GM10266 (cell line): ENCODE data around the gene PGPEP1.
"Not testable (repeated sequence)": the region's sequence is repeated elsewhere in the genome, so short reads cannot be mapped to it uniquely, and the experiment has no call there.

ENCODE experiments used
- DNase-seq: peaks from one replicate; pipeline ENCODE4 v3.0.0; 2012; ENCODE audit errors: extremely low spot score
- TF ChIP-seq, protein P1 (sequence below): IDR thresholded peaks from 2 replicates; pipeline ENCODE4 v1.5.1; 2012; ENCODE audit warnings: mild to moderate bottlenecking, low read depth; ENCODE audit not compliant: control insufficient read depth, insufficient read depth; ENCODE audit errors: missing control alignments

Gene PGPEP1

DNA sequence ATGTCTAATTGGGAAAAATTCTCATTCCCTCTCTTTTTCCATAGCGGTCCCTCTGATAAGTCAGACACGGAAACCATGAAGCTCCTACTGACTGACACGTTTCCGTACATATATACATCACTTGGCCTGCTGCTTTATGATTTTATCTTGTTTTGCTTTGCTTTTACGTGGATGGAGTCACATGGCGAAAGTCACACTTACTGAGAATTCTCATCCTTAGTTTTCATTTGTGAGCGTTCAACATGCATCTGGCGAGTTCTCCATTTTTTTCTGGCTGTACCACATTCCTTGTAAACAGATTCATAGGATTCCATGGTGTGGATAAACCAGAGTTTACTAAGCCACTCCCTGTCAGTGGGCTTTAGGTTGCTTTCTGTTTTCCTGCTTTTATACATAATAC lies 21.2 kb downstream of the PGPEP1 start:
- TF ChIP-seq, protein P1, sequence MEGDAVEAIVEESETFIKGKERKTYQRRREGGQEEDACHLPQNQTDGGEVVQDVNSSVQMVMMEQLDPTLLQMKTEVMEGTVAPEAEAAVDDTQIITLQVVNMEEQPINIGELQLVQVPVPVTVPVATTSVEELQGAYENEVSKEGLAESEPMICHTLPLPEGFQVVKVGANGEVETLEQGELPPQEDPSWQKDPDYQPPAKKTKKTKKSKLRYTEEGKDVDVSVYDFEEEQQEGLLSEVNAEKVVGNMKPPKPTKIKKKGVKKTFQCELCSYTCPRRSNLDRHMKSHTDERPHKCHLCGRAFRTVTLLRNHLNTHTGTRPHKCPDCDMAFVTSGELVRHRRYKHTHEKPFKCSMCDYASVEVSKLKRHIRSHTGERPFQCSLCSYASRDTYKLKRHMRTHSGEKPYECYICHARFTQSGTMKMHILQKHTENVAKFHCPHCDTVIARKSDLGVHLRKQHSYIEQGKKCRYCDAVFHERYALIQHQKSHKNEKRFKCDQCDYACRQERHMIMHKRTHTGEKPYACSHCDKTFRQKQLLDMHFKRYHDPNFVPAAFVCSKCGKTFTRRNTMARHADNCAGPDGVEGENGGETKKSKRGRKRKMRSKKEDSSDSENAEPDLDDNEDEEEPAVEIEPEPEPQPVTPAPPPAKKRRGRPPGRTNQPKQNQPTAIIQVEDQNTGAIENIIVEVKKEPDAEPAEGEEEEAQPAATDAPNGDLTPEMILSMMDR, result no peak
- DNase-seq, result no peak

DNA sequence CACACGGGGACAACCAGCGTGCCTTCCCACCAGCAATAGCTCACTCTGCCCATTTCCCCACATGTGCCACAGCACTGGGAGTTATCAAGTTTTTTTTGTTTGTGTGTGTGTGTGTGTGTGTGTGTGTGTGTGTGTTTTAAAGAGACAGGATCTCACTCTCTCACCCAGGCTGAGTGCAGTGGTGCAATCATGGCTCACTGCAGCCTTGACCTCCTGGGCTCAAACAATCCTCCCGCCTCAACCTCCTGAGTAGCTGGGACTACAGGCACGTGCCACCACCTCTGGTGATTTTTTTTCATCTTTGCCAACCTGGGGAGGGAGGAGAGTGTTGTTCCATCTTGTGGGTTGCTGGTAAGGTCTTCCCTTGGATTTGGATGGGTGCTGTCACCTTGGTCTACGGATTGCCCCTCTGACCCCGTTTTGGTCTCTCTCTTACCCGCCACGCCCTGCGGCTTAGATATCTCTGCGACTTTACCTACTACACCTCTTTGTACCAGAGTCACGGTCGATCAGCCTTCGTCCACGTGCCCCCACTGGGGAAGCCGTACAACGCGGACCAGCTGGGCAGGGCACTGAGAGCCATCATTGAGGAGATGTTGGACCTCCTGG lies 22.6 kb downstream of the PGPEP1 start:
- no peak for DNase-seq
- TF ChIP-seq, protein P1, result no peak

DNA sequence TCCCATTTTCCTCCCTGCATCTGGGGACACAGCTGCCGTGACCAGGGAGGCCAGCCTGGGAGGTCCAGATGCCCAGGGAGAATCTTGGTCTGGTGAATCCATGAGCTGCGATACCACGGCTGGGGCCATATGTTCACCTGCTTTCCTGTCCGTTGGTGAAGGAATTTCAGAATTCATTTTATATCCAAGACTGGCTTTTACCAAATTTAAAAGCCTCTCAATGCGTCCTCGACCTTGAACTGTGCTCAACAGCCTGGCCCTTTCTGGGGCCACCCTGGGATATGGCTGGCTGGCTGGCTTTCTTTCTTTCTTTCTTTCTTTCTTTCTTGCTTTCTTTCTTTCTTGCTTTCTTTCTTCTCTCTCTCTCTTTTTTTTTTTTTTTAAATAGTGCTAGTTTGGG lies 23.4 kb downstream of the PGPEP1 start:
- no peak for DNase-seq

DNA sequence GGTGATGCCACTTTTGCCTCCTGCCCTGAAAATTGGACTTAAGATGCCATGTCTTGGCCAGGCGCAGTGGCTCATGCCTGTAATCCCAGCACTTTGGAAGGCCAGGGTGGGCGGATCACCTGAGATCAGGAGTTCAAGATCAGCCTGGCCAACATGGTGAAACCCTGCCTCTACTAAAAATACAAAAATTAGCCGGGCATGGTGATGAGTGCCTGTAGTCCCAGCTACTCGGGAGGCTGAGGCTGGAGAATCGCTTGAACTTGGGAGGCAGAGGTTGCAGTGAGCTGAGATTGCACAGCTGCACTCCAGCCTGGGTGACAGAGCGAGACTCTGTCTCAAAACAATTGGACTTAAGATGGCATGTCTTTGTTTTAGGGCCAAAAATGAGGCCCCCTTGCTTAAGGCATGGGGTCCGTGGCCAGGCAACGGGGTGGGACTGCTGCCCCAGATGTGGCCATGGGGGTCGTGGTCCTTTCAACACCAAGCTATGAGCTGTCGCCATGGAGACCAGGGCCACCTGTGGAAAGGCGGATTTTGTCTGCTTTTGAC lies 24.0 kb downstream of the PGPEP1 start:
- DNase-seq, result not testable (repeated sequence)

More for the DNA sequence above, 23.4 kb downstream of the PGPEP1 start:
- TF ChIP-seq, protein P1, result no peak

DNA sequence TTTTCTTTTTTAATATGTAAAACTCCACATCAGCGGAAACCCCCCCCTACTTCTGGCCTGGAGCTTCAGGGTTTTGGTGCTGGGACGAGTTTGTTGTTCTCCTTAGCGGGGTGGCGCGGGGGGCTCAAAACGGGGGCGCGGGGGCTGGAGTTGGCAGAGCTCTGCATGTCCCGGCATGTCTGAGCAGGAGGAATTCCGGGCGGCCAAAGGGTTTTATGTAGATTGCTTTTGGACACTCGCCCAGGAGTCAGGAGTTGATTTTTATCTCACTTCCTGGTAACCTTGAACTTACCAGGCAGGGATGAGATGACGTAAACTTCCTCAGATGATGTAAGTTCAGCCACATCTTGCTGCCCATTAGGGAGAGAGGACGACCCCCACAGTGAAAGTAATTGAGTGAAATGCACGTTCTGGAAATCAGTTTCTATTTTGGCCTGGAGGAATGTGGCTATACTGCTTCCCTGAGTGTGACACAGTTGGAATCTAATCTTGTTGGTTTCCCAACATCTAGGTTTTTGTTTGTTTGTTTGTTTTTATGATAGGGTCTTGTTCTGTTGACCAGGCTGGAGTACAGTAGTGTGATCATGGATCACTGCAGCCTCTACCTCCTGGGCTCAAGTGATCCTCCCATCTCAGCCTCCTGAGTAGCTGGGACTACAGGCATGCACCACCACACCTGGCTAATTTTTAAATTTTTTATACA lies 24.6 kb downstream of the PGPEP1 start:
- DNase-seq, result no peak
- TF ChIP-seq, protein P1, result no peak

DNA sequence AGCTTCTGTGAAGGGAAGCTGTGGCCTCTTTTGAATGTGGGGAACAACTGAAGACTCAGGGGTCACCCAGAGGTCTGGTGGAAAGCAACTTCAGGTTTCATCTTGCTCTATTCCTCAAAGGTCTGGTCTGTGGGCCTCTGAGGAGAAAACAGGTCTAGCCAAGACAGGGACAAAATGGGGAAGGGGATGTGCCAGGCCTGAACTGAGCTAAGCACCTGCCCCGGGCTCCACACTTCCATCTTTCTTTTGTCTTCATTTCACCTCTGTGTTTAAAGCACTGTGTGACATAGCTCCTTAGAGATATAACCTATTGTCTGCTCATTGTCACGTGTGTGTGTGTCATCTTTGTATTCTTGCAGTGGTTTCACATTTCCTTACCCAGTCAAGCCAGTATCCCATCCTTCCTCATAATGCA lies 25.6 kb downstream of the PGPEP1 start:
- TF ChIP-seq, protein P1, result no peak
- DNase-seq, result no peak

DNA sequence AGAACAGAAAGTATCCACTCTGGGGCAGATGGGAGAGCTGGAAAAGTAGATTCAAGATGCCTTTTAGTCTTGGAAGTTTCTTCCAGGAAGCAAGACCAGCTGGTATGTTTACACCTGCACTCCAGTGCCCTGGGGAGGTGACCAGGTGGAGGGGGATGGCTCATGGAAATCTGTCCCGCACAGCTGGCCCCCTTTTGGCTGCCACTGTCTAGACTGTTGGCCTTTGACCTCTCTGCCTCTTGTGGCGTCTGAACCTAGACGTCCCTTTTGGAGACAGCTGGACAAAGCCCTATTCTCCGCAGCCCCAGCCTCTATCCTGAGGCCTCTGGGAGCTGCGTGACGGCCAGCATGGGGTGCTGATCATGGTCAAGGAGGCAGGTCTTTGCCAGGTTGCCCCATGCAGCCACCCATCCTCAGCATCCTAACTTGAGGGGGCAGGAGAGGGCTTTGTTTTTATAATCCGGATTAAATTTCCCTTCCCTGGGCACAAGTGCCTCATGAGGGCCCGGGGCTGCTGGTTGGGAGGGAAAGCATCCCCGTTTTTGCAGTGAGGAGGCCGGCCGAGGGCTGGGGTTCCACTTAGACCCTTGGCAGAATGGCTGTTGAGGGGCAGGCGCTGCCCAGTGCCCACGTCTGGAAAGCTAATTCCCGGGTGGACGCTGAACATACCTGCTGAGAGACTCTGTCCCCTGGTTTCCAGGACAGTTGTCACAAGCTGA lies 28.3 kb downstream of the PGPEP1 start:
- TF ChIP-seq, protein P1, result no peak
- no peak for DNase-seq
